Measurements from ENCODE around the gene NSD1.
A peak's percentile ranks its signal among the peaks of the same experiment; 100 is the strongest.

NSD1 gene

GRCh38 chr5:177325868-177326381 lies 192.4 kb downstream of the NSD1 start:
- no peak for DNase-seq (ENCODE audit: low read depth, low spot score)
- TF ChIP-seq CTCF (IDR thresholded peaks at IDR 0.05; ENCODE audit: low read depth, low read length) = no peak
- no peak overlapping the region for H3K4me3 ChIP-seq (ENCODE audit: low read depth, low read length)
- in situ Hi-C loops (cut with HindIII; ENCODE audit: low sequenced_read_pairs) = no loop called here

GRCh38 chr5:177327539-177328522 lies 194.3 kb downstream of the NSD1 start:
- peak; percentile 25 for TF ChIP-seq CTCF (IDR thresholded peaks at IDR 0.05; ENCODE audit: low read depth, low read length)
- in situ Hi-C loops (cut with HindIII; ENCODE audit: low sequenced_read_pairs) = no loop called here
- peak; percentile 81 for DNase-seq (ENCODE audit: low read depth, low spot score)
- H3K4me3 ChIP-seq (ENCODE audit: low read depth, low read length) = no peak overlapping the region

- in situ Hi-C loops (cut with HindIII; ENCODE audit: low sequenced_read_pairs) = no loop called here
- H3K4me3 ChIP-seq (ENCODE audit: low read depth, low read length) = no peak overlapping the region
- TF ChIP-seq CTCF (IDR thresholded peaks at IDR 0.05; ENCODE audit: low read depth, low read length) = no peak
- DNase-seq (ENCODE audit: low read depth, low spot score) = no peak
Measured at GRCh38 chr5:177328545-177329231, 195.1 kb downstream of the NSD1 start.

GRCh38 chr5:177329883-177330282 lies 196.3 kb downstream of the NSD1 start:
- no peak overlapping the region for H3K4me3 ChIP-seq (ENCODE audit: low read depth, low read length)
- in situ Hi-C loops (cut with HindIII; ENCODE audit: low sequenced_read_pairs) = no loop called here
- DNase-seq (ENCODE audit: low read depth, low spot score) = no peak
- no peak for TF ChIP-seq CTCF (IDR thresholded peaks at IDR 0.05; ENCODE audit: low read depth, low read length)

GRCh38 chr5:177330991-177331842 lies 197.6 kb downstream of the NSD1 start:
- no peak overlapping the region for H3K4me3 ChIP-seq (ENCODE audit: low read depth, low read length)
- no peak for TF ChIP-seq CTCF (IDR thresholded peaks at IDR 0.05; ENCODE audit: low read depth, low read length)
- DNase-seq (ENCODE audit: low read depth, low spot score) = no peak
- in situ Hi-C loops (cut with HindIII; ENCODE audit: low sequenced_read_pairs) = no loop called here

Measured in astrocyte of the spinal cord (primary cell).